GM10266 (cell line): ENCODE results near the gene POC1A.

ENCODE experiments used
- DNase-seq: peaks from one replicate; pipeline ENCODE4 v3.0.0; 2012; ENCODE audit errors: extremely low spot score
- TF ChIP-seq, protein P1 (sequence below): IDR thresholded peaks from 2 replicates; pipeline ENCODE4 v1.5.1; 2012; ENCODE audit warnings: mild to moderate bottlenecking, low read depth; ENCODE audit not compliant: control insufficient read depth, insufficient read depth; ENCODE audit errors: missing control alignments

POC1A gene

DNA sequence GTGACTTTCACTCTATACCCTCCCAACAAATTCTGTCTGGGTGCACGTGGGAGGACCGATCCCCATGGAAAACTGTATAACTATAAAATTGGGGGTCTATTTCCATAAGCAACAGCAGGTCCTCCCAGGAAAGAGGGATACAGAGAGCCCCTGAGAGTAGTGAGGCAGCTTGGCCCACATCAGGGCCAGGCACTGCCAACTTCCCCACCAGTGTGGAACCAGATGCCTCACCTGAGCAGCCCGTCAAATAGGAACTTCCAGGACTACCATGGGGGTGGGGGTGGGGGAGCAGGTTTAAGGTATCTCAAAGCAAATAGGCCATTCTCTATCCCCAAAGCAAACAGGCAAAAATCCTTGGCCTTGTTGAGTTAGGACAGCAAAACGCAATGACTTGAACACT is 64.5 kb downstream of the POC1A start:
- TF ChIP-seq, protein P1, sequence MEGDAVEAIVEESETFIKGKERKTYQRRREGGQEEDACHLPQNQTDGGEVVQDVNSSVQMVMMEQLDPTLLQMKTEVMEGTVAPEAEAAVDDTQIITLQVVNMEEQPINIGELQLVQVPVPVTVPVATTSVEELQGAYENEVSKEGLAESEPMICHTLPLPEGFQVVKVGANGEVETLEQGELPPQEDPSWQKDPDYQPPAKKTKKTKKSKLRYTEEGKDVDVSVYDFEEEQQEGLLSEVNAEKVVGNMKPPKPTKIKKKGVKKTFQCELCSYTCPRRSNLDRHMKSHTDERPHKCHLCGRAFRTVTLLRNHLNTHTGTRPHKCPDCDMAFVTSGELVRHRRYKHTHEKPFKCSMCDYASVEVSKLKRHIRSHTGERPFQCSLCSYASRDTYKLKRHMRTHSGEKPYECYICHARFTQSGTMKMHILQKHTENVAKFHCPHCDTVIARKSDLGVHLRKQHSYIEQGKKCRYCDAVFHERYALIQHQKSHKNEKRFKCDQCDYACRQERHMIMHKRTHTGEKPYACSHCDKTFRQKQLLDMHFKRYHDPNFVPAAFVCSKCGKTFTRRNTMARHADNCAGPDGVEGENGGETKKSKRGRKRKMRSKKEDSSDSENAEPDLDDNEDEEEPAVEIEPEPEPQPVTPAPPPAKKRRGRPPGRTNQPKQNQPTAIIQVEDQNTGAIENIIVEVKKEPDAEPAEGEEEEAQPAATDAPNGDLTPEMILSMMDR: no peak
- no peak for DNase-seq

DNA sequence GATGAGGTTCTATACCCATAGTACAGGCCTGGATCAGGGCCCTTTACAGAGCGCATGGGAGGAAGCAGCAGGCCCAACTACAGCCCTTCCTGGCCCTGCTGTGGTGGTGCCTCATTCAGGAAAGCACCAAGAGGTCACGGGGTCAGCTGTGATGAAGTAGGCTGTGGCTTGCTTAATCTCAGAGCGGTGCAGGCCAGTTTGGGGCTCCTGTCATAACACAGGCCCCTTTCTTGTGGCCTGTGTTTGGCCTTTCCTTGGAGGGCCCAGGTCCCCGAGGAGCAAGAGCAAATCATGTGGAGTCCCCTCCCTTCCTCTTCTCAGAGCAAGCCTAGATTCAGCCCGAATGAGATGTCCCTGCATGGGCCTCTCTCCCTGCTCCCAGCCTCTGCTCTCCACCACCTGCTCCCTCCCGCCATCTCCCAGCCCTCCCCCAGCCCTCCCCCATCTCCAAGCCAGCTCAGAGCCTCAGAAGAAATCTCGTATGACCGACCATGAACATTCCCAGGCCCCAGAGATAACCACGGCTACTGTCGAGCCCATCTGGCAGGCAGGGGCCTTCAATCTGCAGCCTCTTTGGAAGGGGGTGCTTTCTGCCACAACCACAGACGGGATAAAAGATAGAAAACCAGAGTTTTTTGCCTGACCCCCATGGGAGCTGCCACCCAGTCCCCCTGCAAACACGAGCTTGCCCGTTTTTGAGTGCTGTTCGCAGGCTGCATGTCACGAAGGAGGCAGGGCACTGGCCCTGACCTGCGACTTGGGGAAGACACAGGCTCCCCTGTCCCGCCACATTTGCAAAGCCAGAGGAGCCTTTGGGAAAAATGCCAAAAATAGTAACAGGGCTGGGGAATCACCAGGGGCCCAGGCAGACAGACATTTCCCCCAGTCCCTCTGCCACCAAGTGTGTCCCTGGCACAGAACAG is 65.5 kb downstream of the POC1A start:
- no peak for DNase-seq
- TF ChIP-seq, protein P1: no peak

DNA sequence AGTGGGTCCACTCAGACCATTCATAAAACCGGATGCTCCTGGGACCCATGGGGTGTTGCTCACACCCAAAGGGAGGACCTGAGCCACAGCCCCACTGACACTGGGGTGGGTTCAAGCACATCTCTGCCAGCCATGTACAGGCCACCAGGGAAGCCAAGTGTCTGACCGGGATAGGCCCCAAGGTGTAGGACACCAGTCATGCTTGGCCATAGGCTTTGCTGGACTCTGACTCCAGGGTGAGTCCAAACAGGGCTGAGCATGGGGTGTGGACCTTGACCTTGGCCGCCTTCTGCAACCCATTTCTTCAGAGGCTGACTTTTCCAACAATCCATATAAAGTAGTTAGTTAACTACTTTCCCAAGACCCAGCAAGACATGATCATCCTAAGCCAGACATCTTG is 66.5 kb downstream of the POC1A start:
- TF ChIP-seq, protein P1: no peak
- no peak for DNase-seq

DNA sequence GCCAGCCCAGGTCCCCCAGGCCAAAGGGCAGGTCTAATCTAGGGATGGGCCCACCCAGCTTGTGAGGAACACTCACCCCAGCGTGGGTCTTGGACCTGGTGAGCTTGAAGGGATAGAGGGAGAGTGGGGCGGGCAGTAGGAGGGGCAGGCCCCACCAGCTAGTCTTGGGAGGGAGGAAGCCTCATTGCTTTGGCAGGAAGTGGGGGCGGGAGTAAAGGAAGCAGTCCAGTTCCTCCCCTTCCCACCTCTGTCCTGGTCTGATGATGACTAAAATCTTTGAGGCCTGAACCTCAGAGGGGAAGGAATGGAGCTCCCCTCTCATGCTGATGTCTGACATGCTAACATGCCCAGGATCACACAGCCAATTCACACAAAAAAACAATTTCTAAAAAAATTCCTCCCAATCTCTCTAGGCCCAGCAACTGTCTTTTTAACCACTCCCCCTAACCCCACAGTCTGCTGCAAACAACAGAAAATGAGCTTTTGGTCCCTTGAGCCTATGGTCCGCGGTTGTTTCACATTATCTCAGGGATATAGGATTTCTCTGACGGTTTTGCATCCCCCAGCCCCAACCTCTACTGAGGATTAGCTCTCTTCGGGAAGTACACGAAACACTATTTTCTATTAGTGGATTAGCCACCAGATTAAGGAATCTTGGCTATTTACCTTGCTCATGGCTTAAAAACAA is 67.1 kb downstream of the POC1A start:
- TF ChIP-seq, protein P1: no peak
- DNase-seq: peak; percentile 41

DNA sequence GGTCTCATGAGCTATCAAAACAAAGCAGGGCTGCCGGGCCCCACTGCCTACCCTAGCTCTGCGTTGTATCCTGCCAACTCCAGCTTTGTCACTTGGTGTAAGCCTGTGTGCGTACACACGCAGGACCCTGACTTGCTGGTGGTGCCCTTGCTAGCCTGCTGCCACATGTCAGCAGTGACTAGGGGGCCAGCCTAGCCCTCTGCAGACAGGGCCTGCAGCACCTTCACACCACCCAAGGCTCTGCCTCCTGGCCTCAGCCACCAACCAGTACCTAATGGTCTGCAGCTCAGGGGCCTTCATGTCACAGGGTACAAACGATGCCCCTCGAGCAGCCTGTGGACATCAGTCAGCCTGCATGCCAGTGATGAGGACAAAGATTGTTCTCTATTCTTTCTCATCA is 67.8 kb downstream of the POC1A start:
- no peak for DNase-seq
- TF ChIP-seq, protein P1: no peak

DNA sequence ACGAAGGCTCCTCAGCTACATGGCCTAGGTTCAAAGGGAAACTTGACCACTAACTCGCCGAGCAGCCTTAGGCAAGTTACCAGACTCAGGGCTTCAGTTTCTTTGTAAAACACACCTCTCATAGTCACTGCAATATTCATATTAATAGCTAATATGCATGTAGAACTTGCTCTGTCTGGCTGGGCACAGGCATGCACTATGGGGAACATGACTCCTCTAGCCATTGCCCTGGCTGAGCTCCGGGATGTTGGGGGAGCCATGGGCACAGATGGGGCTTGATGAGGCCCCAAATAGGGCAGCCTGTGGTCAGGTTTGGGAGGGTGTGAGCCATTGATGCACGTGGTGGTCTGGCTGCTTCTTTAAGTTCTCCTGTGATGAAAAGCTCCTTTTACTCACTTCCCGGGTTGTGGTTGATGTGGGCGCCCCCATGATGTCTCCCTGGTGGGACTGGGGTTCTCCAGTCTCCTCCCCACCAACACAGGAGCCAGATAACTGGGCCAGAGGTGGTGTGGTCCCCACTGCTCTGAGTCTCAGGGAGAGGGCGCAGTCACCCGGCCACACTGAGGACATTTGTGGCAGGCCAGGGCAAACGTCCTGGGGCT is 68.4 kb downstream of the POC1A start:
- TF ChIP-seq, protein P1: no peak
- DNase-seq: no peak
